ENCODE data around the gene ATMIN. TPM values are rescaled to one million over a fixed set of nuclear protein-coding genes. Genes with fewer than 3 reads are reported as not detected.

Gene ATMIN
- total RNA-seq, 1 donor from 2014 or later, result 21.2 TPM

GRCh38 chr16:80997964-80998620, 37.5 kb upstream of the ATMIN start:
- peak overlapping the region; percentile 3 for H3K4me3 ChIP-seq (ENCODE audit: low read depth, low read length)
- no peak for TF ChIP-seq CTCF (conservative IDR thresholded peaks at IDR 0.05; ENCODE audit: low read depth, low read length)
- no peak for DNase-seq (ENCODE audit: low read depth)

GRCh38 chr16:81000873-81001272, 34.8 kb upstream of the ATMIN start:
- H3K4me3 ChIP-seq (ENCODE audit: low read depth, low read length), result no peak overlapping the region
- no peak for TF ChIP-seq CTCF (conservative IDR thresholded peaks at IDR 0.05; ENCODE audit: low read depth, low read length)
- DNase-seq (ENCODE audit: low read depth), result no peak

- no peak for TF ChIP-seq CTCF (conservative IDR thresholded peaks at IDR 0.05; ENCODE audit: low read depth, low read length)
- no peak overlapping the region for H3K4me3 ChIP-seq (ENCODE audit: low read depth, low read length)
- no peak for DNase-seq (ENCODE audit: low read depth)
Measured at GRCh38 chr16:81001330-81001729, 34.3 kb upstream of the ATMIN start.

GRCh38 chr16:81003064-81003463, 32.6 kb upstream of the ATMIN start:
- no peak overlapping the region for H3K4me3 ChIP-seq (ENCODE audit: low read depth, low read length)
- DNase-seq (ENCODE audit: low read depth), result no peak
- TF ChIP-seq CTCF (conservative IDR thresholded peaks at IDR 0.05; ENCODE audit: low read depth, low read length), result no peak

- H3K4me3 ChIP-seq (ENCODE audit: low read depth, low read length), result peak overlapping the region; percentile 33
- DNase-seq (ENCODE audit: low read depth), result no peak
- TF ChIP-seq CTCF (conservative IDR thresholded peaks at IDR 0.05; ENCODE audit: low read depth, low read length), result no peak
Measured at GRCh38 chr16:81003610-81004460, 31.8 kb upstream of the ATMIN start.

GRCh38 chr16:81004646-81005353, 30.8 kb upstream of the ATMIN start:
- peak; percentile 65 for TF ChIP-seq CTCF (conservative IDR thresholded peaks at IDR 0.05; ENCODE audit: low read depth, low read length)
- peak; percentile 29 for DNase-seq (ENCODE audit: low read depth)
- peak overlapping the region; percentile 96 for H3K4me3 ChIP-seq (ENCODE audit: low read depth, low read length)
